Stimulated activated CD8-positive, alpha-beta memory T cell treated with anti-CD3 and anti-CD28 coated beads, Interleukin-7, amount 100 ng/mL, for 48 hours (primary cell): ENCODE results near the gene TRAPPC12.
"Not testable (repeated sequence)": the region's sequence is repeated elsewhere in the genome, so short reads cannot be mapped to it uniquely, and the experiment has no call there.

ENCODE experiments used
- DNase-seq, 2 donors: peaks; one replicate each; pipeline ENCODE4 v3.0.0-alpha.2; 2020; ENCODE audit warnings: low read depth in 1 of 2; ENCODE audit errors: extremely low read depth in 1 of 2

Gene TRAPPC12

GRCh38 chr2:3368261-3368722 lies 11.2 kb upstream of the TRAPPC12 start:
- DNase-seq, result no peak

GRCh38 chr2:3369340-3370181 lies 9.9 kb upstream of the TRAPPC12 start:
- not testable (repeated sequence) for DNase-seq

- no peak for DNase-seq
Measured at GRCh38 chr2:3376821-3377220, 2.7 kb upstream of the TRAPPC12 start.

GRCh38 chr2:3377279-3377611 lies 2.2 kb upstream of the TRAPPC12 start:
- peak in 1 of 2 donors; percentile 27 for DNase-seq

GRCh38 chr2:3377612-3378432 lies 1.7 kb upstream of the TRAPPC12 start, which contains the start of gene EIPR1:
EIPR1 (minus strand) TSS chr2:3377818; CDS start chr2:3377689, 129 bp downstream.
- DNase-seq, result peak; percentile 92 to 94

GRCh38 chr2:3379339-3379646 lies 201 bp upstream of the TRAPPC12 start:
- DNase-seq, result no peak

- no peak for DNase-seq
Measured at GRCh38 chr2:3386448-3386958, 7.0 kb downstream of the TRAPPC12 start.

GRCh38 chr2:3387011-3387410 lies 7.5 kb downstream of the TRAPPC12 start:
- DNase-seq, result no peak

GRCh38 chr2:3387644-3388411 lies 8.3 kb downstream of the TRAPPC12 start:
- no peak for DNase-seq

GRCh38 chr2:3388412-3388738 lies 8.9 kb downstream of the TRAPPC12 start:
- DNase-seq, result no peak

GRCh38 chr2:3389193-3389592 lies 9.7 kb downstream of the TRAPPC12 start:
- DNase-seq, result no peak

- DNase-seq, result no peak
Measured at GRCh38 chr2:3390041-3390440, 10.5 kb downstream of the TRAPPC12 start.

- DNase-seq, result no peak
Measured at GRCh38 chr2:3392216-3392615, 12.7 kb downstream of the TRAPPC12 start.

GRCh38 chr2:3396920-3397559 lies 17.5 kb downstream of the TRAPPC12 start:
- DNase-seq, result no peak

- DNase-seq, result no peak
Measured at GRCh38 chr2:3398857-3399256, 19.4 kb downstream of the TRAPPC12 start.

- DNase-seq, result no peak
Measured at GRCh38 chr2:3399381-3399780, 19.9 kb downstream of the TRAPPC12 start.

GRCh38 chr2:3399829-3400228 lies 20.3 kb downstream of the TRAPPC12 start:
- DNase-seq, result no peak

GRCh38 chr2:3403587-3404334 lies 24.3 kb downstream of the TRAPPC12 start:
- no peak for DNase-seq

- DNase-seq, result no peak
Measured at GRCh38 chr2:3404349-3404894, 24.9 kb downstream of the TRAPPC12 start.

GRCh38 chr2:3405307-3405706 lies 25.8 kb downstream of the TRAPPC12 start:
- no peak for DNase-seq
